Fibroblast of skin of right quadriceps (primary cell): Measurements from ENCODE around the gene CGGBP1.
A peak's percentile ranks its signal among the peaks of the same experiment; 100 is the strongest.
"Not testable (repeated sequence)": the region's sequence is repeated elsewhere in the genome, so short reads cannot be mapped to it uniquely, and the experiment has no call there.

ENCODE experiments used
- DNase-seq: peaks from one replicate; pipeline ENCODE4 v3.0.0-alpha.2; 2013

CGGBP1 gene

GRCh38 chr3:88033808-88034207, 25.0 kb downstream of the CGGBP1 start:
- DNase-seq = no peak

GRCh38 chr3:88033079-88033478, 25.7 kb downstream of the CGGBP1 start:
- DNase-seq = no peak

DNA sequence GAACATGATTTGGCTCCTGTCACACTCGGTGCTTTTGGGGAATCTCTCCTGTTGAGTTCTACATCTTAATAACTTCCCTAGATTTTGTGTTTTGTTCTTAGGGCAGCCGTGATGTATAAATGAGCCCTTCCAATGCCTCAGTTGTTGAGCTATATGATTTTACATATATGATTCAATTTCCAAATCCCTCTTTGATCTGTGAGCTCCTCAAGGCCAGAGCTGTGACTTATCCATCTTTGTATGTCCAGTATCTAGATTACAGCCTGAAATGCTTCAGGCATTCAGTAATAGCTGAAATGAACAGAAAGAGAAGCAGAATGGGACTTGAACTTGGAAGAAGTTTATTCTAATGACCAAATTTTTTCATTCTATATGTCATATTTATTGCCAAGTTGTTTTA, 26.6 kb downstream of the CGGBP1 start:
- no peak for DNase-seq

DNA sequence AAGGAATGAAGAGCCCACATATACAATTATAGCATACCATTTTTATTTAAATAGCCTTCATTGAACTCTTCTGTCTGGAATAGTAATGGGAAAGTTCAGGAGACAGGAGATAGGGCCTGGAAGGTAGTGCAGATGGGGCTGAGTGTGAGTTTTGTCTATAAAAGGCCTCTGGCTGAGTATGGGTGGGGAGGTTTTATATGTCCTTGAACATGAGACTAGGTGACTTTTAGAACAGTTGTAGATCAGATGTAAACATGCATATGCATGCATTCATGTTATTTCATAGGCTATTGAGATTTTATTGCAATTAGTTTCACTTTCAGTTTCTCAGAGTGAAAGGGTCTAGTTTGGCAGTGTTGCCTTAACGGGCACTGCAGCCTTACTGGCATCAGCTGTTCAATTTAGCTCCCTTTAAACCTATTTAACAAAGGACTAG, 27.1 kb downstream of the CGGBP1 start:
- peak; percentile 24 for DNase-seq

GRCh38 chr3:88030210-88030609, 28.6 kb downstream of the CGGBP1 start:
- no peak for DNase-seq

GRCh38 chr3:88028876-88029275, 29.9 kb downstream of the CGGBP1 start:
- no peak for DNase-seq

DNA sequence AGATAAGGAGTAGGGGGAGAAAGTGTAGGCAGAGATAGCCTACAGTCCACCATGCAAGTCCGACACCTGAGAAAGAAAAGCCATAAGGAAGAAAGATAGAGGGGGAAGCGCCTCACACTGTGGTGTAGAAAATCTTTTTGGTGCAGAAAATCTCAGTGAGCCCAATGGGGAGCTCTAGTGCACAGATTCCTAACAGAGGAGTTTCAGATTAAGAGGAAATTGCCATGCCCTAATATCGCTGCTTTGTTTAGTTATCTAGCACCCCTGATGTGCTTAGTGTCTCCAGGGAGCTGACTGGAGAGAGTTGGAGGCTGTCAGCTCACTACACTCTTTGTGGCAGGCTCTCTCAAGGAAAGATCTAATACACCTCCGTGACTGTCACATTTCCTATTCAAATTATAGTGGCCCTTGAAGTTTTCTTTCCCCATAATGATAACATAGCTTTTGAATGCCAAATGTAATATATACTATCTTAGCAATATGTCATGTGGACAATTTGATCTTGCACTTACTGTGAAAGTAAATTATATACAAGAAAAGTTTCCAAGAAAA, 33.7 kb downstream of the CGGBP1 start:
- no peak for DNase-seq

DNA sequence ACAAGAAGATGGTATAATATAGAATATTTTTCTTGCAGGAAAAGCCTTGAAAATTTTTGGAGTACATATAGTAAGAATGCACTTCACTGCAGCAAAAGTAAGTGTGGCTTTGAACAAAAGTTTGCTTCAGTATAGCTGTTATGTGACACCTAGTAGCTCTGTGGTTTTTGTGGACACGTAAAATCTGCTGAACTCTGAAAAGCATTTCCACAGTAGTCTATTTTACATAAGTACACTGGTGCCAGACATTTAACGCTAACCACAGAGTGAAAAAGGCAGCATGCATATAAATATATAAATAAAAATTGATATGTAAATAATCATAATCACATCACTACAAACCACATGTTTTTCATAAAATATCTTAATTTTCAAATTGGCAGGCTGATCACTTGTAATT, 39.8 kb downstream of the CGGBP1 start:
- no peak for DNase-seq

DNA sequence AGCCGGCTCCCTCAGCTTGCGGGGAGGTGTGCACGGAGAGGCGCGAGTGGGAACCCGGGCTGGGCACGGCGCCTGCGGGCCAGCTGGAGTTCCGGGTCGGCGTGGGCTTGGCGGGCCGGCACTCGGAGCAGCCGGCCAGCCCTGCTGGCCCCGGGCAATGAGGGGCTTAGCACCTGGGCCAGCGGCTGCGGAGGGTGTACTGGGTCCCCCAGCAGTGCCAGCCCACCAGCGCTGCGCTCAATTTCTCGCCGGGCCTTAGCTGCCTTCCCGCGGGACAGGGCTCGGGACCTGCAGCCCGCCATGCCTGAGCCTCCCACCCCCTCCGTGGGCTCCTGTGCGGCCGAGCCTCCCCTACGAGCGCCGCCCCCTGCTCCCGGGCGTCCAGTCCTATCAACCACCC, 43.1 kb downstream of the CGGBP1 start:
- not testable (repeated sequence) for DNase-seq

DNA sequence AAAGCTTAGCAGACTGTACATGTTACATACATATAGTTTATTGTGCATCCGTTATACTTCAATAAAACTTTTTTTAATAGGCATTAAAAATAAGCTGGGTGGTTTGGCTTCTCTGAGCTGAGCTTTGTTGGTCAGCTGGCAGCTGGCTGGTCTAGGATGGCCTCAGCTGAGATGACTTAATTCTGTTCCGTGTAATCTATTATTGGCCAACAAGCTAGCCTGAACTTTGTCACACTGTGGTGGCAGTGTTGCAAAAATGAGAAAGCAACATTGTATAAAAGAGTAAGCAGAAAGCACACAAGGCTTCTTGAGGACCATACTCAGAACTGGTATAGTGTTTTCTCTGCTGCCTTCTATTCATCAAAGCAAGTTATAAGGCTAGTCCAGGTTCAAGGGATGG, 45.2 kb downstream of the CGGBP1 start:
- no peak for DNase-seq

GRCh38 chr3:88010810-88011209, 48.0 kb downstream of the CGGBP1 start:
- no peak for DNase-seq

DNA sequence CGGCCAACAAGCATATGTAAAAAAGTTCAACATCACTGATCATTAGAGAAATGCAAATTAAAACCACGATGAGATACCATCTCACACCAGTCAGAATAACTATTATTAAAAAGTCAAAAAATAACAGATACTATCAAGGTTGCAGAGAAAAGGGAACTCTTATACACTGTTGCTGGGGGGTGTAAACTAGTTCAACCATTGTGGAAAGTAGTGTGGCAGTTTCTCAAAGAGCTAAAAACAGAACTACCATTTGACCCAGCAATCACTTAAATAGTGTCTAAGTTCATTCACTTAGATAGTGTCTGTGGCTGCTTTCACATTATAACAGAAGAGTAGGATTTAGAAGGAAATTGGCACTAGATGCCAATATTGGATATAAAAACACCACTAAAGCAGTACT, 49.7 kb downstream of the CGGBP1 start:
- no peak for DNase-seq

GRCh38 chr3:88005066-88005465, 53.7 kb downstream of the CGGBP1 start:
- peak; percentile 25 for DNase-seq

DNA sequence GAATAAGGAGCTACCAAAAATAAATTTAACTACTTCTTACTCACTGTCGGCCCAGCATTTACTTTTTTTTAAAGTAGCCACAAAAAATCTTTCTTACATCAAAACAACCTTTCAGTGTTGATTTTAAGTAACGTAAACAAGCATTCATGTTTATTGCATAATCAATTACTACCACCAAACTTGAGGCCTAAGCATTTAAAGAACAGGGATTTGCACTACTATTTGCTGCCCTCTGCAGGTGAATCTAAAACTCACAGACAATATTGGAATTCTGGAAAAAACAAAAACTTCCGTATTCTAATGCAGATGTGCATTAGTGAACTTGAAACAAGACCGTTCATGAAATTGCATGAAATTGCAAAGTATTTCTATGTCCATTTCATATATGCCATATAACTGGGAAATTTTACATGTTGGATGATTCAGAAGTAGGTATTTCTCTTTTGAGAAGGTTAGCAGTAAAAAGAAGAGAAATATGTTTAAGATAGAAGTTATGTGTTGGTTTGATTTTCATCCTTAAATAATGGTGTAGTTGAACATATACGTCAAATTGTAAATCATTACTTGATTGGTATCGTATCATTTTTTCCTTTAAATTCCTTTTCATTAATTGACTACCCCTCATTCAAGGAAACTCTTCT, 55.6 kb downstream of the CGGBP1 start:
- peak; percentile 44 for DNase-seq

- no peak for DNase-seq
Observed at GRCh38 chr3:88002448-88002847, 56.4 kb downstream of the CGGBP1 start.
